ENCODE data around the gene PIGA. TPM values are rescaled to one million over a fixed set of nuclear protein-coding genes. Genes with fewer than 3 reads are reported as not detected.

PIGA gene
- total and polyA plus RNA-seq, 9 of the 15 experiments (the other 6 are each of a cell fraction or from before 2014, with no cell fraction given), result 14.8 to 36.9 (median 23.5) TPM

- no peak for TF ChIP-seq E4F1 (CRISPR knock-in tag; IDR thresholded peaks at IDR 0.05; ENCODE audit: borderline replicate concordance)
- TF ChIP-seq RBM14 (IDR thresholded peaks at IDR 0.05; ENCODE audit: borderline replicate concordance, insufficient read depth, low read depth, low read length), result no peak
- TF ChIP-seq ZNF511 (CRISPR knock-in tag; IDR thresholded peaks at IDR 0.05), result no peak
- TF ChIP-seq DNMT1 (IDR thresholded peaks at IDR 0.05), result no peak
- TF ChIP-seq MED1 (CRISPR knock-in tag; IDR thresholded peaks at IDR 0.05; ENCODE audit: borderline replicate concordance), result no peak
- TF ChIP-seq ZNF57 (CRISPR knock-in tag; IDR thresholded peaks at IDR 0.05), result no peak
- no peak for TF ChIP-seq ARHGAP35 (IDR thresholded peaks at IDR 0.05; ENCODE audit: partially characterized antibody)
- TF ChIP-seq MYNN (IDR thresholded peaks at IDR 0.05), result no peak
- no peak for TF ChIP-seq MYNN (CRISPR knock-in tag; IDR thresholded peaks at IDR 0.05)
Measured at GRCh38 chrX:15314472-15314871, 20.9 kb downstream of the PIGA start (continued).

GRCh38 chrX:15311119-15311518 is 24.2 kb downstream of the PIGA start:
- intact Hi-C loops (cut with micrococcal nuclease) (no loop called here), in situ Hi-C loops (cut with MboI) (no loop called here)
- POLR2A ChIA-PET, result interaction anchor here (0.7 to 1.4 kb wide), 2 partner anchors 8 to 373 kb away, joined by 3 to 6 read pairs; no protein-coding TSS in a partner anchor
- Histone ChIP-seq H3K9me1 (ENCODE audit: control insufficient read depth, insufficient read depth, low read length) (no peaks in the 10 kb centered on the region), H3K9ac (ENCODE audit: insufficient read depth in 1 of 2, low read depth in 2 of 2, low read length in 2 of 2) (no peak overlapping the region), H4K20me1 (replicated peaks; ENCODE audit: control insufficient read depth, insufficient read depth, low read length) (no peaks in the 10 kb centered on the region), H3K79me2 (ENCODE audit: control insufficient read depth, insufficient read depth, low read length) (no peaks in the 10 kb centered on the region), H3K27ac (ENCODE audit: extremely low read depth, low read depth, low read length) (no peak overlapping the region), H3K9me3 (replicated peaks; ENCODE audit: control insufficient read depth, insufficient read depth, low read depth, low read length) (no peaks in the 10 kb centered on the region), H3K4me1 (replicated peaks in 1 of 2; ENCODE audit: control insufficient read depth in 2 of 2, insufficient read depth in 2 of 2, low read length in 2 of 2) (no peaks in the 10 kb centered on the region), H2AFZ (ENCODE audit: low read depth, low read length) (no peak overlapping the region), H3K36me3 (ENCODE audit: control insufficient read depth, insufficient read depth, low read length) (no peaks in the 10 kb centered on the region), H3K4me2 (ENCODE audit: insufficient read depth, low read length) (no peak overlapping the region), H3K4me3 (no peak overlapping the region), H3K27me3 (ENCODE audit: control insufficient read depth in 2 of 2, insufficient read depth in 2 of 2, low read length in 2 of 2) (peaks cover 0 to 4% of the 10 kb centered on the region in 2 experiments; a peak in 1 of 5 replicates)
- 23% methylated on average over 3 of the region's 3 CpGs for WGBS (ENCODE audit: insufficient coverage, low coverage, missing lambda C conversion rate)
- no peak for FAIRE-seq
- no peak for DNase-seq (ENCODE audit: extremely low read depth in 1 of 4, low spot score in 3 of 4)
- no peak for ATAC-seq
- CTCF ChIA-PET (ENCODE audit: low intra/inter-chr PET ratio), result no interaction called here
- no TSS peak for BruUV-seq (replicated peaks)
- TF ChIP-seq YY1 (IDR thresholded peaks at IDR 0.05; ENCODE audit: borderline replicate concordance in 1 of 3, control insufficient read depth in 1 of 3, extremely low read depth in 1 of 3, insufficient read depth in 3 of 3, insufficient read length in 1 of 3, insufficient replicate concordance in 2 of 3, low read depth in 1 of 3, low read length in 2 of 3), result no peak
- TF ChIP-seq CCAR2 (IDR thresholded peaks at IDR 0.05; ENCODE audit: low read depth, low read length), result no peak
- TF ChIP-seq TCF3 (CRISPR knock-in tag; IDR thresholded peaks at IDR 0.05), result no peak
- no peak for TF ChIP-seq ARID3A (IDR thresholded peaks at IDR 0.05; ENCODE audit: borderline replicate concordance, low read depth, low read length)
- no peak for TF ChIP-seq SAFB2 (IDR thresholded peaks at IDR 0.05; ENCODE audit: borderline replicate concordance, low read depth, low read length, severe bottlenecking)
